ENCODE results near the gene KLHL40.
"Not testable (repeated sequence)": the region's sequence is repeated elsewhere in the genome, so short reads cannot be mapped to it uniquely, and the experiment has no call there.

KLHL40 gene

DNA sequence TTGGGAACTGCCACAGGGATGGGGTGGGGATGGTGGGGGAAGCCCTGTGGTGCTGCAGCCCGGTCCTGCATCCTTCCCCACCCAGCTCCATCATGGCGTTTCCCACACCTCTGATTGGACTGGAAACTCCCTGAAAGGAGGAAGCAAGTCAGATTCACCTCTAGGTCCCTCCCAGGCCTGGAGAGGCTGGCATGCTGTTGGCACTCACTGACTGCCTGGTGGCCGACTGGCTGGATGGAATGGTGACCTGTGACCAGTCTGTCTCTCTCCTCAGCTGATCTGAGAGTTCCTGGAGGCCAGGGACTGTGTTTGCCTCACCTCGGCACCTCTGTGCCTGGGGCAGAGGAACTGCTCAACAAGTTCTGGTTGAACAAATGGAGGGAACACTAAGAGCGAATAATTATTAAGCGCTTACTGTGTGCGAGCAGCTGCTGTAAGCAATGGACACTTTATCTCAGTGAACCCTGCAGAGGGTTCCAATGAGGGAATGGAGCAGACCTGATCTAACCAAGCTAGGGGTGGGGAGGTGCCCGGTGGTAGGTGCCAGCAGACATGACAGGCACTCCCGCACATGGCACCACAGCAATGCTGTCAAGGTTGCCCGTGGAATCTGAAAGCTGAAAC is 20.7 kb downstream of the KLHL40 start:
- no peak for DNase-seq

DNA sequence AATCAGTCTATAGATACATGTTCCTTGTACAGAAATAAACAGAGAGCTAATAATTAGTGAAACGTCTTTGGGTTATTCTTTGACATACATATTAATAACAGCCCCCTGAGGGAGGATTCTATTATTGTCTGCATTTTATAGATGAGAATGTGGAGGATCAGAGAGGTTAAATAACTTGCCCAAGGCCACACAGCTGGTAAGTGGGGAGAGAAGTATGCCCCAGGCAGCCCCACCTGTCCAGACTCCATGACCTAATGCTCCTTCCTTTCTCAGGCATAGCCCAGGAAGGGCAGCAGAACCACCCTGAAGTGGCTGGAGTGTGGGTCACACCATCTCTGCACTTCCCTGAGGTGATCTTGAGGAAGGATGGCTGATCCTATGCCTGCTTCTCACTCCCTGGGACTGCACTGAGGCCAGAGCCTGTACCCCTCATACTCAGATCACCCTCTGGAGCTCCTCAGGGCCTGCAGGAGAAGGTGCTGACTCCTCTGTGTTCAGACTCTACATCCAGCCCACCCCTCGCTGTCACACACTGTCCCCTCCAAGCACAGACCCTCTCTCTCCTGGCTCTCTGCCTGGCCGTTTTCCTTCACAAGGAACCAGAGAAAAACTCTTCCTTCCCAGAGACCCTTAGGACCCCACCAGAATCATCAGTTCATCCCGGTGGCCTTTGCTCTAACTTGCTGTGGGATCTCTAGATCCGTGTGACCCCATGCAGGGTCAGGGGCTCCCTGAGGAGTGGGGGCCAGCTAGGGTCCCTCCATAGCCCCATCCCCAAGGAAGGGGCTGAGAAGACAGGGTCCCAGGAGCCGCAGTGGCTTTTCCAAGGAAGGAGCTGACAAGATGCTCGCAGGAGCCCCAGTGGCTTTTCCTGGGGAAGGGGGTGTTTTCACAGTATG is 21.6 kb downstream of the KLHL40 start:
- DNase-seq = no peak

GRCh38 chr3:42707620-42708355 is 22.5 kb downstream of the KLHL40 start:
- DNase-seq = no peak

GRCh38 chr3:42708611-42709151 is 23.3 kb downstream of the KLHL40 start:
- no peak for DNase-seq

- DNase-seq = no peak
Observed at GRCh38 chr3:42709621-42710020, 24.3 kb downstream of the KLHL40 start.

GRCh38 chr3:42710323-42711021 is 25.1 kb downstream of the KLHL40 start:
- DNase-seq = no peak

DNA sequence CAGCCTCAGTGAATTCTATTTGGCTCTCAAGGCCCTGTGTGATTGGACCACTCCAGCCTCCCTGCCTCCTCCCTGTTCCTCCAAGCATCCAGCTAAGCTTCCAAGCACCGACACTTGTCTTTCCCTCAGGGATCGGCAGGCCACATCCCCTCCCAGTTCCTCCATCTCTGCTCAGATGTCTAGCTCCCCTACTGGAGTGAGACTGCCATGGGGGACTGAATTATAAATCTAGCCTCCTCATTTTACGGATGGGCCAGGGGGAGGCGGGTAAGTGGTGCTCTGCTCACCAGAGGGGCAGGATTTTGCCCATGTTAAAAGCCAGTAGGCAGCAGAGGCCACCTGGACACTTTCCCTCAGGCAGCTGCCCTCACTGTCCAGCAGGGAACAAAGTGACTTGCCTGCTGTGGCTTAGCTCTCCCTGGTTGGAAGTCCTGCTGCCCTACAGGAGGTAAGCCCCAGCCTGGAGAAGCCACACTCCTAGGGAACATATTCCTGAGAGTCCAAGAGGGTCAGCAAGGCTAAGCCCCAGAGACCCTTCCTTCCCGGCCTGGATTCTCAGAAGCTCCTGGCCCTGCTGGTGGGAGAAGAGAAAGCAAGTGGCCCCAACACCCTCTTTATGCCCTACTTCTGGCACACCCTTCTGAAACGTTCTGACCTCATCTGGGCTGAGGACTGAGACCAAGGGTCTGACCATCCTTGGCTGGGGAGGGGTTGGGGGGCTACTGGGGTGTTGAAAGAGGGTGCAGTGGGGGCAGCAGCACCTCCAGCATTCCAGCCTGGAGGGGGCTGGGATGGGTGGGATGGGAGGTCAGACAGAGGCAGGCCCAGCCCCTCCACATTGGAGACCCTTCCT is 26.4 kb downstream of the KLHL40 start:
- no peak for DNase-seq

DNA sequence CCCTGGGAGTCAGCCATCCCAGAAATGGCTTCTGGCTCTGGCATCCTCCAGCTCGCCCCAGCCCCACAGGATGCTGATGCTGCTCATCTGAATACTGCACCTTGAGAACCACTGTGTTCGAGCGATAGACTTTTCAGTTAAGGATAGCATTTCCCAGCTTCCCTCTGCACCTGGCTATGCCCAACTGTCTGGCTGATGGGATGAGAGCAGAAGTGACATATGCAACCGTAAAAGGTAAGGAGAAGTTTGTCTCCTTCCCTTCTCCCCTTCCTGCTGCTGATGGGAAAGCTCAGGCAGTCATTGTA is 27.0 kb downstream of the KLHL40 start:
- no peak for DNase-seq

- DNase-seq = no peak
Observed at GRCh38 chr3:42712688-42713372, 27.5 kb downstream of the KLHL40 start.

- DNase-seq = no peak
Observed at GRCh38 chr3:42713747-42714146, 28.4 kb downstream of the KLHL40 start.

DNA sequence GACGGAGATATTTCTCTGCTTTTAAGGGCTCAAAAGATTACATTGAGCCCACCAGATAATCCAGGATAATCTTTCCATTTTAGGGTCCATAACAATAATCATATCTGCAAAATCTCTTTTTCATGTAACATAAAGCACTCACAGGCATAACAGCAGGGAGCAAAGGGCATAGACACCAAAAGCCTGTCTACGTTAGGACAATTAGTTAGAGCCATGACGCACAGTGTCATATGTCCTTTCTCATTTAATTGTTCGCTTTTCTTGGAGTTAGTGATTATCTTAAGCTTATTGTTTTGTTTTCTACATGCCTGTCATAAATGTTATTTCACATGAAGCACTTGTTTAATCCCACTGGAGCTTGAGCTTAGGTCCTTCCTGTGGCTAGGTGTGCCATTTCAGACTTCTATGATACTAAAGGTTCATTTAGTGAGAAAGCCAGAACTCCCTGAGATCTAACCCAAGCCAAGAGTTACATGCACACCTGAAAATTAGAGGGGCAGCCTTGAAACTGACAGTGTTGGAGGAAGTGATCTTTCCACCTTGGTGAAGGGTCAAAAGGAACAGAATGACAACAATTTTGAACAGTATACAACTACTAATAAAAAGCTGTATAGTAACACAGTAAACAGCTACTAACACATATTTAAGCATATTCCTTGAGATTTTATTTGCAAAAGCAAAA is 29.0 kb downstream of the KLHL40 start:
- no peak for DNase-seq

DNA sequence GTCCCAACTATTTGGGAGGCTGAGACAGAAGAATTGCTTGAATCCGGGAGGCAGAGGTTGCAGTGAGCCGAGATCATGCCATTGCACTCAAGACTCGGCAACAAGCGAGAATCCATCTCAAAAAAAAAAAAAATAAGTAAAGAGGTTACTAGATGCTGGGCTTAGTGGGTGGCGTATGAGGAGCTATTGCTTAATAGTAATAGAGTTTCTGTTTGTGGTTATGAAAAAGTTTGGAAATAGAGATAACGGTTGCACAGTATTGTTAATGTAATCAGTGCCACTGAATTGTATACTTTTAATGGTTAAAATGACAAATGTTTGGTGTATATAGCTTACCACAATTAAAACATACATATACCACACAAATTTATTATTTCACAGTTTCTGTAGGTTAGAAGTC is 32.0 kb downstream of the KLHL40 start:
- DNase-seq = no peak

GRCh38 chr3:42718338-42718737 is 33.0 kb downstream of the KLHL40 start:
- no peak for DNase-seq

GRCh38 chr3:42719002-42719401 is 33.7 kb downstream of the KLHL40 start:
- DNase-seq = no peak

GRCh38 chr3:42720126-42720525 is 34.8 kb downstream of the KLHL40 start:
- DNase-seq = no peak

DNA sequence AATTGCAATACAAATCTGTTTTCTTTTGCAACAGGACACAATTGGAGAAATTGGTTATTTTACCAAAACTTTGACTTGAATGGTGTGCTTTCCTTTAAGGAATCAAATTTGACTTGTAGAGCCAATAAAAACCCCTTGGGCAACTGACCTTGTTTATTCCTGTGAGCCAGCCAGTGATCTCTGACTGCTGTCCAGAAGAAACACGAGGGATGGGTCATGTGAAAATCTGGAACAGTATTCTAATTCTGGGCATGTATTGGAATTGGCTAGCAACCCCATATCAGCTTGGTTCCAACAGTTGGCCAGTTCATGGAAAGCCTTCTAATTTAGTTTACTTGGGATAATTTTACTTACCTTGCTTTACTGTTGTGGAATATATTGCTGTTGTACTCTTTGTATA is 36.4 kb downstream of the KLHL40 start:
- no peak for DNase-seq

DNA sequence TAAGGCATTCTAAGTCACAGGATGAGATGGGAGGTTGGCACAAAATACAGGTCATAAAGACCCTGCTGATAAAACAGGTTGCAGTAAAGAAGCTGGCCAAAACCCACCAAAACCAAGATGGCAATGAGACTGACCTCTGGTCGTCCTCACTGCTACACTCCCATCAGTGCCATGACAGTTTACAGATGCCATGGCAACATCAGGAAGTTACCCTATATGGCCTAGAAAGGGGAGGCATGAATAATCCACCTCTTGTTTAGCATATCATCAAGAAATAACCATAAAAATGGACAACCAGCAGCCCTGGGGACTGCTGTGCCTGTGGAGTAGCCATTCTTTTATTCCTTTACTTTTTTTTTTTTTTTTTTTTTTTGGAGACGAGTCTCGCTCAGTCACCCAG is 37.1 kb downstream of the KLHL40 start:
- not testable (repeated sequence) for DNase-seq

- DNase-seq = no peak
Observed at GRCh38 chr3:42723219-42723618, 37.9 kb downstream of the KLHL40 start.

GRCh38 chr3:42725454-42725853 is 40.1 kb downstream of the KLHL40 start:
- no peak for DNase-seq

DNA sequence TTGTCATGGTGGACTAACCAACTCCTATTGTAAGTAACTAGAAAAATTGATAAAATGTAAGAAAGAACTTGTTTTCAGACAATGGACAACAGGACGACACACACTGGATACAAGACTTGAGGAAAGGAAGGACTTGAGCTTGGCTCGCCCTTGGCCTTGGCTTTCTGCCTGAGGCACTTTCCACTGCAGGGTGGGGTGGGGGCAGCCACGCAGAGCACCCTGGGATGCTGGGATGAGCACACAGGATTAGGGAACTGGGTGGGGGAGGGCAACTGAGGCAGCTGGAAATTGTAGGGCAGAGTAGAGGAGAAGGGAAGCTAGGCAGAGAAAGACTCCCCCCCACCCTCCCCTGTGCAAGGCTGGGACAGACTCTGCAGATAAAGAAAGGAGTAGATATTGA is 42.7 kb downstream of the KLHL40 start:
- no peak for DNase-seq
